HT1080 (cell line): Measurements from ENCODE around the gene GARS1. TPM values are rescaled to one million over a fixed set of nuclear protein-coding genes. Genes with fewer than 3 reads are reported as not detected.
"Not testable (repeated sequence)": the region's sequence is repeated elsewhere in the genome, so short reads cannot be mapped to it uniquely, and the experiment has no call there.

ENCODE experiments used
- DNase-seq: peaks from one replicate; pipeline ENCODE4 v3.0.0-alpha.2; 2015; ENCODE audit warnings: low read depth
- total RNA-seq: library from RNA; depleted of rRNA; stranded (reverse); fragments of >200 nt; shearing (Covaris generic); gene quantifications from 2 replicates; pipeline ENCODE4 v1.2.3, GENCODE V29; 2014

Gene GARS1
- total RNA-seq, 1 experiment from 2014 or later, result 205 TPM

- DNase-seq, result no peak
Measured at GRCh38 chr7:30572212-30572841, 22.4 kb upstream of the GARS1 start.

- DNase-seq, result no peak
Measured at GRCh38 chr7:30575910-30576309, 18.8 kb upstream of the GARS1 start.

GRCh38 chr7:30583181-30583580 is 11.5 kb upstream of the GARS1 start:
- DNase-seq, result no peak

- no peak for DNase-seq
Measured at GRCh38 chr7:30584415-30584814, 10.3 kb upstream of the GARS1 start.

GRCh38 chr7:30584965-30585364 is 9.7 kb upstream of the GARS1 start:
- DNase-seq, result no peak

- DNase-seq, result no peak
Measured at GRCh38 chr7:30585675-30586074, 9.0 kb upstream of the GARS1 start.

- not testable (repeated sequence) for DNase-seq
Measured at GRCh38 chr7:30587547-30587946, 7.1 kb upstream of the GARS1 start.

GRCh38 chr7:30589111-30589510 is 5.6 kb upstream of the GARS1 start:
- DNase-seq, result no peak

GRCh38 chr7:30594048-30594539 is 584 bp upstream of the GARS1 start:
- DNase-seq, result no peak

GRCh38 chr7:30595436-30596013 is 847 bp downstream of the GARS1 start:
- no peak for DNase-seq

GRCh38 chr7:30596014-30596641 is 1.4 kb downstream of the GARS1 start:
- no peak for DNase-seq

- no peak for DNase-seq
Measured at GRCh38 chr7:30596721-30597120, 2.0 kb downstream of the GARS1 start.

GRCh38 chr7:30598121-30598876 is 3.6 kb downstream of the GARS1 start:
- DNase-seq, result no peak

GRCh38 chr7:30604901-30605300 is 10.2 kb downstream of the GARS1 start:
- no peak for DNase-seq

- DNase-seq, result no peak
Measured at GRCh38 chr7:30605832-30606231, 11.2 kb downstream of the GARS1 start.

GRCh38 chr7:30612658-30613265 is 18.1 kb downstream of the GARS1 start:
- peak; percentile 57 for DNase-seq

- peak; percentile 29 for DNase-seq
Measured at GRCh38 chr7:30613366-30614325, 19.0 kb downstream of the GARS1 start.

GRCh38 chr7:30616318-30616717 is 21.6 kb downstream of the GARS1 start:
- no peak for DNase-seq

- no peak for DNase-seq
Measured at GRCh38 chr7:30617359-30617758, 22.7 kb downstream of the GARS1 start.

- no peak for DNase-seq
Measured at GRCh38 chr7:30618080-30618676, 23.5 kb downstream of the GARS1 start.
